Measurements from ENCODE around the gene VPS16.

VPS16 gene

GRCh38 chr20:2902291-2902690, 61.7 kb downstream of the VPS16 start:
- no peak for DNase-seq

- DNase-seq = no peak
Observed at GRCh38 chr20:2902818-2903217, 62.3 kb downstream of the VPS16 start.

- no peak for DNase-seq
Observed at GRCh38 chr20:2903686-2904085, 63.1 kb downstream of the VPS16 start.

GRCh38 chr20:2907519-2907918, 67.0 kb downstream of the VPS16 start:
- DNase-seq = no peak

- DNase-seq = no peak
Observed at GRCh38 chr20:2909953-2910352, 69.4 kb downstream of the VPS16 start.

- no peak for DNase-seq
Observed at GRCh38 chr20:2911200-2911599, 70.7 kb downstream of the VPS16 start.

- peak; percentile 5 for DNase-seq
Observed at GRCh38 chr20:2914160-2914559, 73.6 kb downstream of the VPS16 start.

All from fibroblast of skin of abdomen (primary cell).